Activated CD4-positive, alpha-beta T cell treated with anti-CD3 and anti-CD28 coated beads, Interleukin-2, amount 50 U/mL, for 16 hours (primary cell): ENCODE results near the gene C19orf73.
A peak's percentile ranks its signal among the peaks of the same experiment; 100 is the strongest.

Experiments
- DNase-seq: peaks from one replicate; pipeline ENCODE4 v3.0.0-alpha.2; 2020

C19orf73 gene

GRCh38 chr19:49097453-49098288 lies 21.3 kb downstream of the C19orf73 start:
- DNase-seq, result peak; percentile 80

GRCh38 chr19:49094505-49095482 lies 24.1 kb downstream of the C19orf73 start:
- DNase-seq, result no peak

GRCh38 chr19:49092686-49093085 lies 26.3 kb downstream of the C19orf73 start:
- no peak for DNase-seq

GRCh38 chr19:49091391-49092038 lies 27.4 kb downstream of the C19orf73 start:
- DNase-seq, result peak; percentile 24

- DNase-seq, result no peak
These were observed 32.6 kb downstream of the C19orf73 start for GRCh38 chr19:49086296-49086695.

GRCh38 chr19:49085868-49086232 lies 33.1 kb downstream of the C19orf73 start:
- DNase-seq, result no peak

GRCh38 chr19:49085020-49085867 lies 33.7 kb downstream of the C19orf73 start, which contains the start of gene SNRNP70:
SNRNP70 (plus strand) TSS chr19:49085451; CDS start chr19:49086415, 964 bp downstream.
- DNase-seq, result peak; percentile 100

- no peak for DNase-seq
These were observed 34.5 kb downstream of the C19orf73 start for GRCh38 chr19:49084206-49085019.

GRCh38 chr19:49081273-49081672 lies 37.7 kb downstream of the C19orf73 start:
- DNase-seq, result no peak

GRCh38 chr19:49080392-49080791 lies 38.6 kb downstream of the C19orf73 start:
- DNase-seq, result no peak

GRCh38 chr19:49074869-49075268 lies 44.1 kb downstream of the C19orf73 start:
- DNase-seq, result peak; percentile 30

- DNase-seq, result no peak
These were observed 45.2 kb downstream of the C19orf73 start for GRCh38 chr19:49073514-49074378.

- no peak for DNase-seq
These were observed 46.9 kb downstream of the C19orf73 start for GRCh38 chr19:49071860-49072547.

- no peak for DNase-seq
These were observed 48.5 kb downstream of the C19orf73 start for GRCh38 chr19:49070416-49070815.

- no peak for DNase-seq
These were observed 49.9 kb downstream of the C19orf73 start for GRCh38 chr19:49069026-49069425.
